ENCODE data around the gene GATAD2A. TPM values are rescaled to one million over a fixed set of nuclear protein-coding genes. Genes with fewer than 3 reads are reported as not detected.

Gene GATAD2A
- total RNA-seq, 1 donor from 2014 or later, result 163 TPM

DNA sequence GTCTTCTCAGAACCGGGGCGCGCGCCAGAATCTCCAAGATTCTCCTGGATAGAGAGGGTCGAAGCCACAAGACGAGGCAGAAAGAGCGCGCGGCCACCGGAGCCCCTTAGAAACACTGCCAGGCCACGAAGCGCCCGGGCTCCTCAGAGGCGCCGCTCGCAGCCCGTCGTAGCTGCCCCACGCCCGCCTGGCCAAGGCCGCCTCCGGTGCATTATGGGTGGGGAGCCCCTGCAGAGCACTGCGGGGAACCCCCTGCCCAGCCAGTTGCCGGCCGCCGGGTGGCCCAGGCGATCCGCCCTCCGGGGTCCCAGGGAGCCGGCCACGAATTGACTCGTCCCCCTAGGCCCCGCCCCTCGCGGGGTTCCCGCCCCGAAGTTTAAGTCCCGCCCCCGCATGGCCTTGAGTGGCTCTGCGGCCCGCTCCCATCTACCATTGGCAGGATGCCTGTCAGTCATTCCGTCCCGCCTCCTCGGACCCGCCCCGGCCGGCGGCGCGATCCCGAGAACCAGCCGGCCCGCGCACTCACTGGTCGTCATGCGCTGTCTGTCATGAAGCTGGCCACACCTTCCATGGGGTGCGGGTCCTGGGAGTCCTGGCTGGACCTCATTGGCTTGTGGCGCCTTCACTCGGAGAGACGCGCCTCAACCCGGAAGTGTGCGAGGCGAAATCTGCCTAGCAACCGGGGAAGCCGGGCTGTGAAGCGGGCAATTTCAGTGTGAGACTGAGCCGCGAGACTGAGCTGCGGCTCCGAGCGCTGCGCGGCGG lies 20.2 kb upstream of the GATAD2A start:
- DNase-seq (ENCODE audit: low read depth) (peak; percentile 99), FAIRE-seq (no peak)
- Histone ChIP-seq H3K9ac (ENCODE audit: low read length) (peak overlapping the region; percentile 92), H3K79me2 (ENCODE audit: insufficient read depth, low read length) (peaks cover 40% of the 10 kb centered on the region), H3K4me2 (ENCODE audit: low read length) (peak overlapping the region; percentile 98), H3K4me1 (ENCODE audit: insufficient read depth, low read length) (peaks cover 11% of the 10 kb centered on the region), H3K36me3 (ENCODE audit: insufficient read depth, low read length) (no peaks in the 10 kb centered on the region), H2AFZ (ENCODE audit: low read depth, low read length) (peak overlapping the region; percentile 71), H3K27me3 (ENCODE audit: insufficient read depth, low read length) (no peaks in the 10 kb centered on the region), H3K9me3 (ENCODE audit: insufficient read depth, low read depth, low read length) (no peaks in the 10 kb centered on the region), H3K4me3 (ENCODE audit: insufficient read depth, low read depth, low read length) (peak overlapping the region; percentile 79), H4K20me1 (ENCODE audit: insufficient read depth, low read length) (peaks cover 17% of the 10 kb centered on the region), H3K27ac (ENCODE audit: low read depth, low read length) (peak overlapping the region; percentile 72)
- Mint-ChIP-seq H3K27ac (ENCODE audit: unreplicated experiment) (no peak overlapping the region), H3K4me1 (ENCODE audit: low read depth, unreplicated experiment) (peaks cover 17% of the 10 kb centered on the region), H3K4me3 (ENCODE audit: unreplicated experiment) (peak overlapping the region; percentile 84), H3K27me3 (ENCODE audit: low read depth, unreplicated experiment) (no peaks in the 10 kb centered on the region), H3K36me3 (ENCODE audit: low read depth, unreplicated experiment) (peaks cover 7% of the 10 kb centered on the region), H3K9me3 (ENCODE audit: unreplicated experiment) (no peaks in the 10 kb centered on the region)
- TF ChIP-seq EZH2 (IDR thresholded peaks at IDR 0.05; ENCODE audit: insufficient read depth, low read length) (no peak), CTCF (IDR thresholded peaks at IDR 0.05; ENCODE audit: insufficient read depth, low read depth, low read length) (no peak)

DNA sequence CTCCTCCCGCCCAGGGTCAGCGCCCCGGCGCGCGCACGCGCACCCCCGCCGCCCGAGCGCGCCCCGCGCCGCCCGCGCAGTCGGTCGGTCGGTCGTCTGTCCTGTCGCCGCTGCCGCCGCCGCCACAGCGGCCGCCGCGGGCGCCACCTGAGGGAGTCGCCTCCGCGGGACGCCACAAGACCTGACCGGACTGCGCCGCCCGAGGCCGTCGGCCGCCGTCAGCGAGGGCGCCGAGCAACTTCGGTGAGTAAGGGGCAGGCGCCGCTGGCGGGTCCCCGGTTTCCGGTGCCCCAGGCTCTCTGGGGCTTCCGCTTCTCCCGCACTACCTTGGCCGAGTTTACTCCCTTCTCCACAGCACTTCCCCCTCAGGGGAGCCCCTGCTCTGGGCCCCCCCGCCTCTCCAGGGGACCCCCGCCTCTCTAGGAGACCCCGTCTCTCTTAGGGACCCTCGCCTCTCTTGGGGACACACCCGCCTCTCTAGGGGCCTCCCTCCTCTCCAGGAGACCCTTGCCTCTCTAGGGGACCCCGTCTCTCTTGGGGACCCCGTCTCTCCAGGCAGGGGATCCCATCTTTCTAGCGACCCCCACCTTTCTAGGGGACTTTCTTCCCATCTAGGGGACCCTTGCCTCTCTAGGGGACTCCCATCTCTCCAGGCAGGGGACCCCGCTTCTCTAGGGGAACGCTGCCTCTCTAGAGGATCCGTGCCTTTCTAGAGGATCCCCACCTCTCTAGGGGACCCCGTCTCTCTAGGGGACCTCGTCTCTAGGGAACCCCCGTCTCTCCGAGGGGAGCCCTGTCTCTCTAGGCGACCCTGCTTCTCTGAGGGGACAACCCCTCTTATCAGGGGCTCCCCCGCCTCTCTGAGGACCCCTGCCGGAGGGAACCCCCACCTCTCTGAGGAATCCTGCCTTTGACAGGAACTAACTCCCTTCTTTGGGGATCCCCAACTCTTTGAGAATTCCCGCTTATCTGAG lies 19.3 kb upstream of the GATAD2A start:
- H3K36me3 Mint-ChIP-seq (ENCODE audit: low read depth, unreplicated experiment), result peaks cover 7% of the 10 kb centered on the region
- no peaks in the 10 kb centered on the region for H3K27me3 Mint-ChIP-seq (ENCODE audit: low read depth, unreplicated experiment)
- FAIRE-seq, result no peak
- Histone ChIP-seq H4K20me1 (ENCODE audit: insufficient read depth, low read length) (peaks cover 24% of the 10 kb centered on the region), H3K9ac (ENCODE audit: low read length) (peak overlapping the region; percentile 92), H3K27ac (ENCODE audit: low read depth, low read length) (peak overlapping the region; percentile 72), H3K9me3 (ENCODE audit: insufficient read depth, low read depth, low read length) (no peaks in the 10 kb centered on the region), H3K36me3 (ENCODE audit: insufficient read depth, low read length) (no peaks in the 10 kb centered on the region), H3K27me3 (ENCODE audit: insufficient read depth, low read length) (no peaks in the 10 kb centered on the region), H3K79me2 (ENCODE audit: insufficient read depth, low read length) (peaks cover 48% of the 10 kb centered on the region), H3K4me2 (ENCODE audit: low read length) (peak overlapping the region; percentile 98), H2AFZ (ENCODE audit: low read depth, low read length) (peak overlapping the region; percentile 68), H3K4me3 (ENCODE audit: insufficient read depth, low read depth, low read length) (peak overlapping the region; percentile 79), H3K4me1 (ENCODE audit: insufficient read depth, low read length) (peaks cover 11% of the 10 kb centered on the region)
- TF ChIP-seq CTCF (IDR thresholded peaks at IDR 0.05; ENCODE audit: insufficient read depth, low read depth, low read length) (peak; percentile 12), EZH2 (IDR thresholded peaks at IDR 0.05; ENCODE audit: insufficient read depth, low read length) (no peak)
- H3K9me3 Mint-ChIP-seq (ENCODE audit: unreplicated experiment), result no peaks in the 10 kb centered on the region
- H3K27ac Mint-ChIP-seq (ENCODE audit: unreplicated experiment), result peak overlapping the region; percentile 80
- no peak for DNase-seq (ENCODE audit: low read depth)
- peaks cover 17% of the 10 kb centered on the region for H3K4me1 Mint-ChIP-seq (ENCODE audit: low read depth, unreplicated experiment)
- peak overlapping the region; percentile 93 for H3K4me3 Mint-ChIP-seq (ENCODE audit: unreplicated experiment)

Data from astrocyte (in vitro differentiated cells and primary cell).